Suprapubic skin (tissue), 4 donors: ENCODE measurements around the gene COL25A1. TPM values are rescaled to one million over a fixed set of nuclear protein-coding genes. Genes with fewer than 3 reads are reported as not detected.

Source experiments
- DNase-seq, 2 donors: peaks; one replicate each; pipeline ENCODE4 v3.0.0-alpha.2; 2019; ENCODE audit warnings: low spot score in 2 of 2
- H3K27ac ChIP-seq: fragments of 200-600 bp; sonication (generic); one replicate; pipeline ENCODE4 v1.5.1; 2019
- H3K27me3 ChIP-seq: fragments of 200-600 bp; sonication (generic); one replicate; pipeline ENCODE4 v1.5.1; 2019
- H3K36me3 ChIP-seq: fragments of 200-600 bp; sonication (generic); one replicate; pipeline ENCODE4 v1.5.1; 2019
- H3K4me1 ChIP-seq: fragments of 200-600 bp; sonication (generic); one replicate; pipeline ENCODE4 v1.5.1; 2019
- H3K4me3 ChIP-seq: fragments of 200-600 bp; sonication (generic); one replicate; pipeline ENCODE4 v1.5.1; 2019; ENCODE audit warnings: mild to moderate bottlenecking
- H3K9me3 ChIP-seq: fragments of 200-600 bp; sonication (generic); one replicate; pipeline ENCODE4 v1.5.1; 2019
- EP300 ChIP-seq: sonication (generic); formaldehyde crosslinking; IDR thresholded peaks from one replicate; pipeline ENCODE4 v1.6.1; 2017; ENCODE audit warnings: antibody characterized with exemption
- POLR2A ChIP-seq, 2 donors: fragments of 450-650 bp; IDR thresholded peaks; one replicate each; pipeline ENCODE4 v1.6.1; 2017; ENCODE audit warnings: antibody characterized with exemption in 2 of 2, mild to moderate bottlenecking in 2 of 2, moderate library complexity in 2 of 2
- POLR2AphosphoS5 ChIP-seq, 3 donors: sonication (generic); formaldehyde crosslinking; IDR thresholded peaks; one replicate each; pipeline ENCODE4 v1.6.1; 2017; ENCODE audit warnings: antibody characterized with exemption in 3 of 3
- WGBS: methylation state at CpG from one replicate; pipeline ENCODE4 v1.1.5; 2018; 5-methylcytosine and 5-hydroxymethylcytosine counted together
- total RNA-seq, 4 donors: library from RNA; depleted of rRNA; stranded (reverse); fragments of >200 nt; gene quantifications; one replicate each; pipeline ENCODE4 v1.1.0, GENCODE V29; 2016
- TF ChIP-seq, protein P1 (sequence below), 2 donors: fragments of 200-600 bp in 1 of 2; fragments of 450-650 bp in 1 of 2; sonication (generic) in 1 of 2; IDR thresholded peaks; one replicate each; pipeline ENCODE4 v1.5.1; 2016 to 2019; ENCODE audit warnings: antibody characterized with exemption in 2 of 2, mild to moderate bottlenecking in 1 of 2, moderate library complexity in 1 of 2

Gene COL25A1
- total RNA-seq, 4 donors from 2014 or later: 0.30 to 1.4 (median 1.0) TPM

GRCh38 chr4:109052821-109053220, 249.6 kb downstream of the COL25A1 start:
- Histone ChIP-seq H3K27me3 (no peaks in the 10 kb centered on the region), H3K36me3 (no peaks in the 10 kb centered on the region), H3K27ac (no peak overlapping the region), H3K4me3 (no peak overlapping the region), H3K4me1 (no peaks in the 10 kb centered on the region), H3K9me3 (no peaks in the 10 kb centered on the region)
- WGBS: 49% methylated on average over 1 of the region's 1 CpG
- TF ChIP-seq POLR2AphosphoS5 (IDR thresholded peaks at IDR 0.05) (no peak), EP300 (no peak), POLR2A (IDR thresholded peaks at IDR 0.05) (no peak)
- TF ChIP-seq, protein P1, sequence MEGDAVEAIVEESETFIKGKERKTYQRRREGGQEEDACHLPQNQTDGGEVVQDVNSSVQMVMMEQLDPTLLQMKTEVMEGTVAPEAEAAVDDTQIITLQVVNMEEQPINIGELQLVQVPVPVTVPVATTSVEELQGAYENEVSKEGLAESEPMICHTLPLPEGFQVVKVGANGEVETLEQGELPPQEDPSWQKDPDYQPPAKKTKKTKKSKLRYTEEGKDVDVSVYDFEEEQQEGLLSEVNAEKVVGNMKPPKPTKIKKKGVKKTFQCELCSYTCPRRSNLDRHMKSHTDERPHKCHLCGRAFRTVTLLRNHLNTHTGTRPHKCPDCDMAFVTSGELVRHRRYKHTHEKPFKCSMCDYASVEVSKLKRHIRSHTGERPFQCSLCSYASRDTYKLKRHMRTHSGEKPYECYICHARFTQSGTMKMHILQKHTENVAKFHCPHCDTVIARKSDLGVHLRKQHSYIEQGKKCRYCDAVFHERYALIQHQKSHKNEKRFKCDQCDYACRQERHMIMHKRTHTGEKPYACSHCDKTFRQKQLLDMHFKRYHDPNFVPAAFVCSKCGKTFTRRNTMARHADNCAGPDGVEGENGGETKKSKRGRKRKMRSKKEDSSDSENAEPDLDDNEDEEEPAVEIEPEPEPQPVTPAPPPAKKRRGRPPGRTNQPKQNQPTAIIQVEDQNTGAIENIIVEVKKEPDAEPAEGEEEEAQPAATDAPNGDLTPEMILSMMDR (IDR thresholded peaks at IDR 0.05): no peak
- DNase-seq: no peak

GRCh38 chr4:109051054-109051453, 251.4 kb downstream of the COL25A1 start:
- DNase-seq: no peak
- Histone ChIP-seq H3K9me3 (no peaks in the 10 kb centered on the region), H3K36me3 (no peaks in the 10 kb centered on the region), H3K27ac (no peak overlapping the region), H3K4me3 (no peak overlapping the region), H3K4me1 (peaks cover 11% of the 10 kb centered on the region), H3K27me3 (no peaks in the 10 kb centered on the region)
- TF ChIP-seq, protein P1 (IDR thresholded peaks at IDR 0.05): no peak
- TF ChIP-seq POLR2AphosphoS5 (IDR thresholded peaks at IDR 0.05) (no peak), POLR2A (IDR thresholded peaks at IDR 0.05) (no peak), EP300 (no peak)
- WGBS: 82% methylated on average over 2 of the region's 2 CpGs

- TF ChIP-seq POLR2A (IDR thresholded peaks at IDR 0.05) (no peak), POLR2AphosphoS5 (IDR thresholded peaks at IDR 0.05) (no peak), EP300 (no peak)
- TF ChIP-seq, protein P1 (IDR thresholded peaks at IDR 0.05): no peak
- no peak for DNase-seq
- Histone ChIP-seq H3K27ac (no peak overlapping the region), H3K27me3 (no peaks in the 10 kb centered on the region), H3K4me1 (peaks cover 11% of the 10 kb centered on the region), H3K36me3 (no peaks in the 10 kb centered on the region), H3K4me3 (no peak overlapping the region), H3K9me3 (no peaks in the 10 kb centered on the region)
- WGBS: 94% methylated on average over 3 of the region's 3 CpGs
Measured at GRCh38 chr4:109049926-109050325, 252.5 kb downstream of the COL25A1 start.

GRCh38 chr4:109046471-109047201, 255.8 kb downstream of the COL25A1 start:
- H3K36me3 ChIP-seq: no peaks in the 10 kb centered on the region
- no peaks in the 10 kb centered on the region for H3K9me3 ChIP-seq
- TF ChIP-seq, protein P1 (IDR thresholded peaks at IDR 0.05): no peak
- TF ChIP-seq POLR2A (IDR thresholded peaks at IDR 0.05) (no peak), EP300 (no peak), POLR2AphosphoS5 (IDR thresholded peaks at IDR 0.05) (no peak)
- H3K27ac ChIP-seq: no peak overlapping the region
- DNase-seq: no peak
- no peaks in the 10 kb centered on the region for H3K27me3 ChIP-seq
- 11% methylated on average over 7 of the region's 7 CpGs for WGBS
- peaks cover 11% of the 10 kb centered on the region for H3K4me1 ChIP-seq
- peak overlapping the region; percentile 24 for H3K4me3 ChIP-seq

DNA sequence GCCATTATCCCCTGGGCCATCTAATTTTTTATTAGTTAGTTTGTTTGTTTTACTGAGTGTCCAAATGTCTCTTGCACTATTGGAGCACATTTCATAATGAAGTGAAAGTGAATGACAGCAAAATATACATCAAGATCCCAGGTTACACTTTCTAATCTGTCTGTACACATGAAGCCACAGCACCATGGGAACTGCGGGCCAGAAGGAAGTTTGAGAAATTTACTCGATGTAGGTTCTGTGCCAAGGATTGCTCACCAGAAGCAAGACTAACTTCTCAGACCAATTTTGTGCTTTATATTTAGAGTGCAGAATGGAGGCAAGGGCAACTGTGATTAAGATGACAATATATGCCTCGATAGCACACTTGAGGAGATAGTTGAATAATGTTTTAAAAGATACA, 258.0 kb downstream of the COL25A1 start:
- Histone ChIP-seq H3K27me3 (no peaks in the 10 kb centered on the region), H3K27ac (no peak overlapping the region), H3K4me3 (no peak overlapping the region), H3K9me3 (no peaks in the 10 kb centered on the region), H3K4me1 (peaks cover 11% of the 10 kb centered on the region), H3K36me3 (no peaks in the 10 kb centered on the region)
- WGBS: 70% methylated on average over 3 of the region's 3 CpGs
- DNase-seq: no peak
- TF ChIP-seq, protein P1 (IDR thresholded peaks at IDR 0.05): no peak
- TF ChIP-seq POLR2AphosphoS5 (IDR thresholded peaks at IDR 0.05) (no peak), EP300 (no peak), POLR2A (IDR thresholded peaks at IDR 0.05) (no peak)
